Measurements from ENCODE around the gene MBD6.
"Not testable (repeated sequence)": the region's sequence is repeated elsewhere in the genome, so short reads cannot be mapped to it uniquely, and the experiment has no call there.

MBD6 gene

GRCh38 chr12:57488402-57489156 lies 34.0 kb upstream of the MBD6 start:
- DNase-seq (ENCODE audit: low read depth in 2 of 2): no peak

GRCh38 chr12:57489157-57489641 lies 33.4 kb upstream of the MBD6 start:
- DNase-seq (ENCODE audit: low read depth in 2 of 2): no peak

GRCh38 chr12:57490126-57490525 lies 32.5 kb upstream of the MBD6 start:
- DNase-seq (ENCODE audit: low read depth in 2 of 2): no peak

- DNase-seq (ENCODE audit: low read depth in 2 of 2): no peak
Observed at GRCh38 chr12:57491393-57492280, 31.0 kb upstream of the MBD6 start.

GRCh38 chr12:57495051-57495701 lies 27.4 kb upstream of the MBD6 start:
- not testable (repeated sequence) for DNase-seq (ENCODE audit: low read depth in 2 of 2)

- no peak for DNase-seq (ENCODE audit: low read depth in 2 of 2)
Observed at GRCh38 chr12:57496822-57497221, 25.8 kb upstream of the MBD6 start.

GRCh38 chr12:57497223-57498131 lies 25.1 kb upstream of the MBD6 start:
- DNase-seq (ENCODE audit: low read depth in 2 of 2): no peak

- DNase-seq (ENCODE audit: low read depth in 2 of 2): no peak
Observed at GRCh38 chr12:57498132-57498502, 24.5 kb upstream of the MBD6 start.

- no peak for DNase-seq (ENCODE audit: low read depth in 2 of 2)
Observed at GRCh38 chr12:57498571-57498970, 24.1 kb upstream of the MBD6 start.

GRCh38 chr12:57500213-57500612 lies 22.4 kb upstream of the MBD6 start:
- no peak for DNase-seq (ENCODE audit: low read depth in 2 of 2)

GRCh38 chr12:57502311-57502969 lies 20.2 kb upstream of the MBD6 start:
- DNase-seq (ENCODE audit: low read depth in 2 of 2): not testable (repeated sequence)

- DNase-seq (ENCODE audit: low read depth in 2 of 2): not testable (repeated sequence)
Observed at GRCh38 chr12:57506541-57506940, 16.1 kb upstream of the MBD6 start.

GRCh38 chr12:57507796-57508195 lies 14.8 kb upstream of the MBD6 start:
- DNase-seq (ENCODE audit: low read depth in 2 of 2): not testable (repeated sequence)

GRCh38 chr12:57511161-57511560 lies 11.5 kb upstream of the MBD6 start:
- no peak for DNase-seq (ENCODE audit: low read depth in 2 of 2)

GRCh38 chr12:57511588-57512325 lies 10.9 kb upstream of the MBD6 start:
- DNase-seq (ENCODE audit: low read depth in 2 of 2): no peak

GRCh38 chr12:57512665-57513064 lies 10.0 kb upstream of the MBD6 start:
- no peak for DNase-seq (ENCODE audit: low read depth in 2 of 2)

GRCh38 chr12:57513266-57513665 lies 9.4 kb upstream of the MBD6 start:
- no peak for DNase-seq (ENCODE audit: low read depth in 2 of 2)

GRCh38 chr12:57513677-57514076 lies 8.9 kb upstream of the MBD6 start:
- not testable (repeated sequence) for DNase-seq (ENCODE audit: low read depth in 2 of 2)

GRCh38 chr12:57514246-57514645 lies 8.4 kb upstream of the MBD6 start:
- not testable (repeated sequence) for DNase-seq (ENCODE audit: low read depth in 2 of 2)

Measured in stimulated activated CD4-positive, alpha-beta T cell treated with anti-CD3 and anti-CD28 coated beads, Interleukin-1b, Interleukin-23, amount 100 ng/mL, for 4 hours (primary cell).